NCI-H2171 (cell line): ENCODE results near the gene GADL1.

Experiments used
- DNase-seq: peaks from one replicate; lab custom pipeline; 2025; lab: John Stamatoyannopoulos, UW

The GADL1 gene

DNA sequence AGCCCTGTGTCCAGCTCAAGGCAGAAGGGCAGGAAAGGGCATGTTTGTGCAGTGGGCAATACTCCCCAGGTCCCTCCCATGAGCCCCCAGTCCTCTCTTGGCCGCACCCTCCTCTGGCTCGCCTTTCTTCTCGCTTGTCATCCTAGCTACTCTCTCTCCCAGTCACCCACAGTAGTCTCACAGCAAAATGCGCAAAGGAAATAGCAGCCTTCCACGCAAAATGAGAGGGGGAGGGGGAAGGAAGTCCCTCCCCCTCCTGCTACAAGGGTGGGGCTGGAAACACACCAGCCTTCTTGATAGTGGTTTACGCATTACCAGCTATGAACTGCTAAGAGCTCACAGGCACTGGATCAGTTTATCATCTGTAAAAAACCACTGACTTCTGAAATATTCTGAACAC lies 83.8 kb downstream of the GADL1 start:
- no peak for DNase-seq

DNA sequence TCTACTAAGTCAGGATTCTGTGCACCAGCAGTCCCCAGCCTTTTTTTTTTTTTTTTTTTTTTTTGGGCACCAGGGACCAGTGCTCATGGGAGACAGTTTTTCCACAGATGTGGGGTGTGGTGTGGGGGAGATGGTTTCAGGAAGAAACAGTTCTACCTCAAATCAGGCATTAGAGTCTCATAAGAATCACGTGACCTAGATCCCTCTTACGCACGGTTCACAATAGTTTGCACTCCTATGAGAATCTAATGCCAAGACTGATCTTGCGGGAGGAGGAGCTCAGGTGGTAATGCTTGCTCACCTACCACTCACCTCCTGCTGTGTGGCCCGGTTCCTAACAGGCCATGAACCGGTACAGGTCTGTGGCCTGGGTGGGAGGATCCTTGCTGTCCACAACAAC lies 88.8 kb downstream of the GADL1 start:
- no peak for DNase-seq

GRCh38 chr3:30804984-30805383 lies 89.5 kb downstream of the GADL1 start:
- DNase-seq, result no peak

DNA sequence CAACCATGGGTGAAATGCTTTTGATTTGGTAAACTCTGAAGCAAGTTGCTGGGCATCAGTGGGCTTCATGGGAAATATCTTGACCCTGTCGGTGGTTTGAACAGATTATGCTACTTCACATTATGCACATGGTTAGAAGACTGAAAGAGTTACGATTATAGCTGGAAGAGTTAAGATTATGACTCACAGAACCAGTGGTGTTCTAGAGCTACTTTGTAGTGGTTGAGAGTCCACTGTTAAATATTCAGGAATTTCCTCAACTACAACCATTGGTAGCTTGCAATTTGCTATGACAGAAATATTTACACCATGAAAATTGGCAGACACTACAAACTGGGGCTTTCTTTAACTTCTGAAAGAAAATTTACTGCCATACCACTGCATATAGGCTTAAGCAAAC lies 99.3 kb downstream of the GADL1 start:
- DNase-seq, result no peak

GRCh38 chr3:30793740-30794139 lies 100.7 kb downstream of the GADL1 start:
- no peak for DNase-seq

GRCh38 chr3:30790150-30790549 lies 104.3 kb downstream of the GADL1 start:
- no peak for DNase-seq

DNA sequence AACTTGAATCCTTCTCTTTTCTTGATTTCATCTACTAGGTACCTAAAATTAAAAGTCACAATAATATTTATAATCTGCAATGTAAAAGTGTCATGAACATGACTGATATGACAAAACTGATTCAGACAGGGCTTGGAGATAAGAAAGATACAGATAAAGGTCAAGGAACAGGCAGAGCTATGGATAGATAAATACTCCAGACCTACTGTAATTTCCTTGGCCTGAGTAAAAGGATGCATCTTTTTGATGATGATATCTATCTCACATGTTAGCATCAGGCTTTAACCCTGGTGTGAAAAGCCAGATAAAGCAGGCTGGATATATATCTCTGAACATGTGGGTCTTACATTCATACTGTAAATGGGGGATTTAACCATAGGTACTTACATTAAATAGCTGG lies 108.1 kb downstream of the GADL1 start:
- no peak for DNase-seq

- DNase-seq, result no peak
These were observed 114.7 kb downstream of the GADL1 start for GRCh38 chr3:30779686-30780287.

DNA sequence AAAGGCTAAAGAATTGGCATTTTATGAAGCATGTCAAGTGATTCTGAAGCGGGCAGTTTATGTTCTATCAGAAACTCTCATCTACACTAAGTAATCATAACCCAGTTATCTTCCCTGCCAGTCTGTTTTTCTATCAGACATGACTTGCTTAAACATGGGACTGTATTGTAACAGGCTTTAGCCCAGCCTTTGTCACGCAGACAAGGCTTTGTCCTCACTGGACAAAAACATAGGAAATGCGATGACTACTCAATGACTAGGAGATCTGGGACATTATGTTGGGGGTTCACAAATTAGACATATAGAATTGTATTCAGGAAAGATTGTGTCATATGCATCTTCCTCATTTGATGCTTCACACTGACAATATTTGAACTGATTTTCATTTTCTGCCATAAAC lies 115.5 kb downstream of the GADL1 start:
- DNase-seq, result no peak

DNA sequence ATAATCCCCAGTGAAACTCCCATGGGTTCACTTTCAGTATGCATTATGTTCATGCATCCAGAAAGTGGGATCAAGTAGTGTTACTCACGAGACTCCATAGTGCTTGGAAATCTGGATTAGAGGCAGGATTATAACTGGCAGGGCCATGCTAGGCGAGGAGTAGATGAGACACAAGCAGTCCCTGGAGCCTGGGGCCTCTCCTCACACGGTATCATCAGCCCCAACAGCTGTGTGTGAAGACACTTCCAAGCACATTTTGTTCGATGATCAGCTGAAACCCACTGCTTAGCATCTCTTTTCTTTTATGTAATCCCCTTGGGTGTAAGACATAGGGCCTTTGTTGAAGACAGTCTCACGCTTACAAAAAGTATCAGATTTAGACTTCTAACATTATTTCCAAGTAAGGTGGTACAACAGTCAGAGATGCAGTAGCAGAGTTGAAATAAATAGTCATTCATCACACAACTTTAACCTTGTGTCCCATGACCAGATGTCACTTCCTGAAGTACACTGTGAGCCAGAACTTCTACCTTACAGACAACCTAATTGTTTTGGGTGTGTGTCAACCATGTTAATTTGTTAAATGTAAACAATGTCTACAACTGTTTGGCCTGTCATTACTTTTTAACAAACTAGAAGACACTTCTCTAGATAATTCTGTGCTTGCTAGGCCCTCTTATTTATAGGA lies 116.9 kb downstream of the GADL1 start:
- no peak for DNase-seq

- DNase-seq, result no peak
These were observed 118.2 kb downstream of the GADL1 start for GRCh38 chr3:30776186-30776815.

GRCh38 chr3:30775040-30775439 lies 119.4 kb downstream of the GADL1 start:
- DNase-seq, result no peak

GRCh38 chr3:30774062-30774461 lies 120.4 kb downstream of the GADL1 start:
- DNase-seq, result no peak

- no peak for DNase-seq
These were observed 124.1 kb downstream of the GADL1 start for GRCh38 chr3:30770387-30770786.

- DNase-seq, result no peak
These were observed 125.5 kb downstream of the GADL1 start for GRCh38 chr3:30768703-30769550.

DNA sequence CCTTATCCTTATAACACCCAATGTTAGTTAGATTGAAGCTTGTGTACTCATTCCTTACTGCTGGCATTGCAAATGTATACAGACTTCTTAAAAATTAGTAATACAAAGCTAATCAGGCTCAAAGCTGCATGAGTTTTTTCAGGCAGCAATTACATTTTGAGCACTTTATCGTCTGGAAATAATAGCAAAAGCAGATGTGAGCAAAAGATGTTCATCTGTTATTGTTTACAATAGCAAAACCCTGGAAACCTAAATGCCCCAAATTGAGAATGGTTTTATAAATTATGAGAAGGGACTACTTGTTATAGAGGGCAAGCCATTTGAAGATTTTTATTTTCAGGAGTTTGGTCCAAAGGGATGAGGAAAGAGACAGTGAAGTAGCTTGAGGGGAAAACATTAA lies 126.4 kb downstream of the GADL1 start:
- DNase-seq, result no peak

GRCh38 chr3:30766522-30766921 lies 127.9 kb downstream of the GADL1 start:
- no peak for DNase-seq

GRCh38 chr3:30764891-30765290 lies 129.6 kb downstream of the GADL1 start:
- no peak for DNase-seq

GRCh38 chr3:30764281-30764680 lies 130.2 kb downstream of the GADL1 start:
- DNase-seq, result no peak

DNA sequence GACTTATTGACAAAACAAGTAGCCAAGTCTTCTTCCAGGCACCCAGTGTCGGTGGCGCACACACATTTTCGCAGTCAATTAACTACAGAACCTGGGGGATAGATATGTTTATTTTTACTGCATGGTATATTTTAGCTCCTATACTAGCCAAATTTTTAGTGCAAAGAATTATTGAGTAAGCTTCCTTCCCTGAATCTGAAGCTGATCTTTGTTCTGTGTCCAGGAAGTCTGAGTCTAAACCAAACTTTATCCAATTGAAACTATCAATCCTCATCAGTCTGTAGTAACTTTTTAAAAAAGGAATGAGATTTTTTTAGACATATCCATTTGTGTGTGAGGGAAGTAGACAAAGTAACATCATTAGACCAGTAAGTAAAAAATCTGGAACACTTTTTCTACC lies 133.1 kb downstream of the GADL1 start:
- no peak for DNase-seq

GRCh38 chr3:30760737-30761136 lies 133.7 kb downstream of the GADL1 start:
- DNase-seq, result no peak

- DNase-seq, result no peak
These were observed 134.3 kb downstream of the GADL1 start for GRCh38 chr3:30760040-30760695.
